Activated CD8-positive, alpha-beta T cell treated with anti-CD3 and anti-CD28 coated beads for 36 hours (primary cell): ENCODE results near the gene PTPRN2. TPM values are rescaled to one million over a fixed set of nuclear protein-coding genes. Genes with fewer than 3 reads are reported as not detected.

Experiments used
- ATAC-seq: fragments of 200-7000 bp; cut with Tn5 transposase; one replicate; pipeline ENCODE4 v1.10.0; 2021; ENCODE audit warnings: mild to moderate bottlenecking, moderate library complexity
- CTCF ChIA-PET: fragments of 350-600 bp; sonication (Branson Sonifier 250); formaldehyde crosslinking; loops from one replicate; lab custom pipeline; 2021; ENCODE audit warnings: antibody characterized with exemption; lab: Charles Lee
- POLR2A ChIA-PET: fragments of 350-600 bp; sonication (Branson Sonifier 250); formaldehyde crosslinking; loops from one replicate; lab custom pipeline; 2021; ENCODE audit warnings: antibody characterized with exemption; lab: Charles Lee
- DNase-seq: peaks from one replicate; pipeline ENCODE4 v3.0.0-alpha.2; 2020
- H3K27ac Mint-ChIP-seq: one replicate; pipeline ENCODE4 v1.8.0; 2021; ENCODE audit warnings: mild to moderate bottlenecking, mixed read lengths
- H3K27me3 Mint-ChIP-seq: one replicate; pipeline ENCODE4 v1.8.0; 2021; ENCODE audit warnings: mixed read lengths
- H3K36me3 Mint-ChIP-seq: one replicate; pipeline ENCODE4 v1.8.0; 2021; ENCODE audit warnings: low read depth, mixed read lengths
- H3K4me1 Mint-ChIP-seq: one replicate; pipeline ENCODE4 v1.8.0; 2021; ENCODE audit warnings: low read depth, mixed read lengths
- H3K4me3 Mint-ChIP-seq: one replicate; pipeline ENCODE4 v1.8.0; 2021; ENCODE audit warnings: mild to moderate bottlenecking, moderate library complexity, mixed read lengths
- H3K9me3 Mint-ChIP-seq: one replicate; pipeline ENCODE4 v1.8.0; 2021; ENCODE audit warnings: mixed read lengths
- CTCF ChIP-seq: fragments of 200-600 bp; IDR thresholded peaks from one replicate; pipeline ENCODE4 v1.8.0; 2022; ENCODE audit warnings: antibody characterized with exemption, mild to moderate bottlenecking
- intact Hi-C: fragments of 100-400 bp; cut with micrococcal nuclease; formaldehyde crosslinking; loops from one replicate; pipeline ENCODE4 v1.10.0; 2022
- total RNA-seq, 2 experiments: library from RNA; stranded (reverse); gene quantifications; one replicate each; pipeline ENCODE4 v1.2.3, GENCODE V29; 2021

The PTPRN2 gene
- total RNA-seq, 2 experiments from 2014 or later, result 0.49 to 0.65 TPM

GRCh38 chr7:158264881-158265742, 322.5 kb downstream of the PTPRN2 start:
- no peak for DNase-seq

GRCh38 chr7:158263964-158264748, 323.5 kb downstream of the PTPRN2 start:
- no peak for TF ChIP-seq CTCF
- no peaks in the 10 kb centered on the region for H3K4me1 Mint-ChIP-seq
- no peak for ATAC-seq

More at GRCh38 chr7:158264881-158265742, 322.5 kb downstream of the PTPRN2 start:
- no peaks in the 10 kb centered on the region for H3K4me1 Mint-ChIP-seq
- H3K9me3 Mint-ChIP-seq, result no peaks in the 10 kb centered on the region
- no peak overlapping the region for H3K4me3 Mint-ChIP-seq
- no peak overlapping the region for H3K27ac Mint-ChIP-seq
- no peaks in the 10 kb centered on the region for H3K36me3 Mint-ChIP-seq
- ATAC-seq, result no peak
- ChIA-PET CTCF (no interaction called here), POLR2A (no interaction called here)
- TF ChIP-seq CTCF, result no peak
- H3K27me3 Mint-ChIP-seq, result no peaks in the 10 kb centered on the region
- intact Hi-C loops, result no loop called here

GRCh38 chr7:158263110-158263963, 324.3 kb downstream of the PTPRN2 start:
- no peak overlapping the region for H3K4me3 Mint-ChIP-seq
- TF ChIP-seq CTCF, result no peak
- DNase-seq (no peak), ATAC-seq (no peak)
- CTCF ChIA-PET, result no interaction called here
- no peak overlapping the region for H3K27ac Mint-ChIP-seq
- H3K27me3 Mint-ChIP-seq, result no peaks in the 10 kb centered on the region
- POLR2A ChIA-PET, result no interaction called here
- H3K36me3 Mint-ChIP-seq, result no peaks in the 10 kb centered on the region
- no peaks in the 10 kb centered on the region for H3K4me1 Mint-ChIP-seq
- no peaks in the 10 kb centered on the region for H3K9me3 Mint-ChIP-seq
- intact Hi-C loops, result no loop called here

More at GRCh38 chr7:158263964-158264748, 323.5 kb downstream of the PTPRN2 start:
- Mint-ChIP-seq H3K36me3 (no peaks in the 10 kb centered on the region), H3K4me3 (no peak overlapping the region), H3K27ac (no peak overlapping the region), H3K27me3 (no peaks in the 10 kb centered on the region), H3K9me3 (no peaks in the 10 kb centered on the region)
- ChIA-PET CTCF (no interaction called here), POLR2A (no interaction called here)
- DNase-seq, result no peak
- intact Hi-C loops, result no loop called here

GRCh38 chr7:158262284-158263109, 325.1 kb downstream of the PTPRN2 start:
- H3K4me3 Mint-ChIP-seq, result no peak overlapping the region
- H3K4me1 Mint-ChIP-seq, result no peaks in the 10 kb centered on the region
- ATAC-seq (no peak), DNase-seq (no peak)
- intact Hi-C loops, result no loop called here
- TF ChIP-seq CTCF, result no peak
- no peak overlapping the region for H3K27ac Mint-ChIP-seq
- no peaks in the 10 kb centered on the region for H3K9me3 Mint-ChIP-seq
- H3K27me3 Mint-ChIP-seq, result no peaks in the 10 kb centered on the region
- ChIA-PET CTCF (no interaction called here), POLR2A (no interaction called here)
- H3K36me3 Mint-ChIP-seq, result no peaks in the 10 kb centered on the region
